Neural cell (in vitro differentiated cells): ENCODE data around the gene KDELR1. TPM values are rescaled to one million over a fixed set of nuclear protein-coding genes. Genes with fewer than 3 reads are reported as not detected.

Experiments
- H2AFZ ChIP-seq: fragments of 200-600, 300-800 bp; sonication (generic), shearing (Covaris generic); 2 replicates; pipeline ENCODE4 v1.6.0; 2014; ENCODE audit warnings: low read depth, mild to moderate bottlenecking, antibody characterized with exemption, low read length, moderate library complexity
- H3F3A ChIP-seq: fragments of 200-600 bp; shearing (Covaris generic); 2 replicates; pipeline ENCODE4 v1.6.1; 2016; ENCODE audit warnings: mild to moderate bottlenecking, moderate library complexity, mixed read lengths, antibody characterized with exemption, low read length; ENCODE audit not compliant: insufficient read depth, poor library complexity, severe bottlenecking
- H3K27ac ChIP-seq: fragments of 200-600, 300-800 bp; sonication (generic), shearing (Covaris generic); 2 replicates; pipeline ENCODE4 v1.5.1; 2014; ENCODE audit warnings: mild to moderate bottlenecking, low read length, moderate library complexity
- H3K27me3 ChIP-seq: fragments of 300-800, 200-600 bp; sonication (generic), shearing (Covaris generic); 2 replicates; pipeline ENCODE4 v1.6.0; 2014; ENCODE audit warnings: mild to moderate bottlenecking, low read depth, low read length, moderate library complexity; ENCODE audit not compliant: insufficient read depth
- H3K36me3 ChIP-seq: fragments of 300-800, 200-600 bp; sonication (generic), shearing (Covaris generic); 2 replicates; pipeline ENCODE4 v1.5.1; 2014; ENCODE audit warnings: mild to moderate bottlenecking, antibody characterized with exemption, low read length, moderate library complexity; ENCODE audit not compliant: insufficient read depth
- H3K4me2 ChIP-seq: fragments of 300-800, 200-600 bp; sonication (generic), shearing (Covaris generic); 2 replicates; pipeline ENCODE4 v1.6.0; 2014; ENCODE audit warnings: mild to moderate bottlenecking, low read length
- H3K4me3 ChIP-seq: fragments of 300-800, 200-600 bp; sonication (generic), shearing (Covaris generic); 2 replicates; pipeline ENCODE4 v1.5.1; 2014; ENCODE audit warnings: mild to moderate bottlenecking, low read length, moderate library complexity
- H3K79me2 ChIP-seq: fragments of 200-600 bp; shearing (Covaris generic); replicated peaks from 2 replicates; pipeline ENCODE4 v1.6.0; 2014; ENCODE audit warnings: mild to moderate bottlenecking, low read length, moderate library complexity; ENCODE audit not compliant: insufficient read depth
- H3K9ac ChIP-seq: fragments of 300-800, 200-600 bp; sonication (generic), shearing (Covaris generic); 2 replicates; pipeline ENCODE4 v1.6.1; 2016; ENCODE audit warnings: mild to moderate bottlenecking, low read length, mixed read lengths
- H3K9me2 ChIP-seq: fragments of 200-600 bp; shearing (Covaris generic); 2 replicates; pipeline ENCODE4 v1.6.1; 2016; ENCODE audit warnings: mild to moderate bottlenecking, low read length, mixed read lengths; ENCODE audit not compliant: insufficient read depth
- H3K9me3 ChIP-seq: fragments of 200-600, 300-800 bp; sonication (generic), shearing (Covaris generic); 2 replicates; pipeline ENCODE4 v1.6.1; 2016; ENCODE audit warnings: mild to moderate bottlenecking, mixed run types, low read length, moderate library complexity, mixed read lengths
- H4K20me1 ChIP-seq: fragments of 200-600 bp; shearing (Covaris generic); 2 replicates; pipeline ENCODE4 v1.6.1; 2016; ENCODE audit warnings: mild to moderate bottlenecking, mixed run types; ENCODE audit not compliant: insufficient read depth
- CTCF ChIP-seq: fragments of 450-650 bp; IDR thresholded peaks from 2 replicates; pipeline ENCODE4 v1.5.1; 2014; ENCODE audit warnings: antibody characterized with exemption, mild to moderate bottlenecking, moderate library complexity; ENCODE audit not compliant: poor library complexity, severe bottlenecking
- EP300 ChIP-seq: fragments of 450-650 bp; conservative IDR thresholded peaks from 2 replicates; pipeline ENCODE4 v1.6.1; 2014; ENCODE audit warnings: antibody characterized with exemption, mild to moderate bottlenecking, moderate library complexity; ENCODE audit not compliant: poor library complexity, severe bottlenecking
- EZH2 ChIP-seq: fragments of 200-600, 300-800 bp; shearing (Covaris generic), sonication (generic); IDR thresholded peaks from 2 replicates; pipeline ENCODE4 v1.6.1; 2014; ENCODE audit warnings: antibody characterized with exemption, low read length, borderline replicate concordance, mild to moderate bottlenecking; ENCODE audit not compliant: insufficient read depth, poor library complexity, severe bottlenecking
- MXI1 ChIP-seq: fragments of 450-650 bp; conservative IDR thresholded peaks from 2 replicates; pipeline ENCODE4 v1.6.1; 2014; ENCODE audit warnings: antibody characterized with exemption, mild to moderate bottlenecking; ENCODE audit not compliant: poor library complexity, severe bottlenecking
- POLR2AphosphoS5 ChIP-seq: IDR thresholded peaks from 2 replicates; pipeline ENCODE4 v1.6.1; 2012
- RAD21 ChIP-seq: fragments of 450-650 bp; conservative IDR thresholded peaks from 2 replicates; pipeline ENCODE4 v1.6.1; 2014; ENCODE audit warnings: antibody characterized with exemption, mild to moderate bottlenecking, moderate library complexity
- SMC3 ChIP-seq: fragments of 450-650 bp; conservative IDR thresholded peaks from 2 replicates; pipeline ENCODE4 v1.6.1; 2014; ENCODE audit warnings: antibody characterized with exemption, mild to moderate bottlenecking, moderate library complexity; ENCODE audit not compliant: poor library complexity
- TAF1 ChIP-seq: IDR thresholded peaks from 2 replicates; pipeline ENCODE4 v1.6.1; 2012; ENCODE audit warnings: low read depth
- polyA plus RNA-seq: library from polyadenylated mRNA; depleted of rRNA; stranded (reverse); fragments of >200 nt; gene quantifications from 2 replicates; pipeline ENCODE4 v1.2.3, GENCODE V29; 2014
- TF ChIP-seq, protein P1 (sequence below): IDR thresholded peaks from 2 replicates; pipeline ENCODE4 v1.6.1; 2012; ENCODE audit warnings: borderline replicate concordance

The KDELR1 gene
- polyA plus RNA-seq, 1 donor from 2014 or later = 46.9 TPM

GRCh38 chr19:48397263-48398101 is 6.1 kb upstream of the KDELR1 start:
- Histone ChIP-seq H3K4me3 (peak overlapping the region; percentile 94), H2AFZ (no peak overlapping the region), H3K4me2 (no peak overlapping the region), H3K9me3 (no peaks in the 10 kb centered on the region), H4K20me1 (no peaks in the 10 kb centered on the region), H3K27ac (no peak overlapping the region), H3K79me2 (peaks cover 4% of the 10 kb centered on the region), H3K9ac (no peak overlapping the region), H3F3A (no peaks in the 10 kb centered on the region), H3K27me3 (peaks cover 24% of the 10 kb centered on the region), H3K36me3 (no peaks in the 10 kb centered on the region), H3K9me2 (no peaks in the 10 kb centered on the region)
- TF ChIP-seq EZH2 (no peak), RAD21 (no peak), EP300 (no peak), CTCF (no peak), POLR2AphosphoS5 (no peak), SMC3 (no peak), MXI1 (no peak), TAF1 (no peak)
- TF ChIP-seq, protein P1, sequence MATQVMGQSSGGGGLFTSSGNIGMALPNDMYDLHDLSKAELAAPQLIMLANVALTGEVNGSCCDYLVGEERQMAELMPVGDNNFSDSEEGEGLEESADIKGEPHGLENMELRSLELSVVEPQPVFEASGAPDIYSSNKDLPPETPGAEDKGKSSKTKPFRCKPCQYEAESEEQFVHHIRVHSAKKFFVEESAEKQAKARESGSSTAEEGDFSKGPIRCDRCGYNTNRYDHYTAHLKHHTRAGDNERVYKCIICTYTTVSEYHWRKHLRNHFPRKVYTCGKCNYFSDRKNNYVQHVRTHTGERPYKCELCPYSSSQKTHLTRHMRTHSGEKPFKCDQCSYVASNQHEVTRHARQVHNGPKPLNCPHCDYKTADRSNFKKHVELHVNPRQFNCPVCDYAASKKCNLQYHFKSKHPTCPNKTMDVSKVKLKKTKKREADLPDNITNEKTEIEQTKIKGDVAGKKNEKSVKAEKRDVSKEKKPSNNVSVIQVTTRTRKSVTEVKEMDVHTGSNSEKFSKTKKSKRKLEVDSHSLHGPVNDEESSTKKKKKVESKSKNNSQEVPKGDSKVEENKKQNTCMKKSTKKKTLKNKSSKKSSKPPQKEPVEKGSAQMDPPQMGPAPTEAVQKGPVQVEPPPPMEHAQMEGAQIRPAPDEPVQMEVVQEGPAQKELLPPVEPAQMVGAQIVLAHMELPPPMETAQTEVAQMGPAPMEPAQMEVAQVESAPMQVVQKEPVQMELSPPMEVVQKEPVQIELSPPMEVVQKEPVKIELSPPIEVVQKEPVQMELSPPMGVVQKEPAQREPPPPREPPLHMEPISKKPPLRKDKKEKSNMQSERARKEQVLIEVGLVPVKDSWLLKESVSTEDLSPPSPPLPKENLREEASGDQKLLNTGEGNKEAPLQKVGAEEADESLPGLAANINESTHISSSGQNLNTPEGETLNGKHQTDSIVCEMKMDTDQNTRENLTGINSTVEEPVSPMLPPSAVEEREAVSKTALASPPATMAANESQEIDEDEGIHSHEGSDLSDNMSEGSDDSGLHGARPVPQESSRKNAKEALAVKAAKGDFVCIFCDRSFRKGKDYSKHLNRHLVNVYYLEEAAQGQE = no peak

DNA sequence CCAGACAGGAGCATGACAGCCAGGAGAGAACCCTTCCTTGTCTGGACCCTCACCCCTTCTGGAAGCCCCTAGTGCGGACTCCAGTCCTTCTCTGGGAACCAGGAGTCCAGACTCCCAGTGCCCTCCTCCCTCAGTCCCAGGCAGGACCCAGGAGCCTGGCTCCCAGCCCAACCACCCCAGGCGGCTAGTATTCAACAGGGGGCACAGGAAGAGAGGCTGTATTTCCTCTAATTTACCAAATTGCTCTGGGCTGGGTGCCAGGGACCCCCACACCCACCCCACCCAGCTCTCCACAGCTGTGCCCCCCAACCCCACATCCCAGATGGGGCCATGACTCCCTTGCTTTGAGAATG is 5.4 kb upstream of the KDELR1 start:
- Histone ChIP-seq H3K4me3 (peak overlapping the region; percentile 94), H3K27me3 (peaks cover 24% of the 10 kb centered on the region), H3K4me2 (no peak overlapping the region), H3K9me2 (no peaks in the 10 kb centered on the region), H3K79me2 (peaks cover 4% of the 10 kb centered on the region), H3K9ac (peak overlapping the region; percentile 95), H3K36me3 (no peaks in the 10 kb centered on the region), H2AFZ (no peak overlapping the region), H3K9me3 (no peaks in the 10 kb centered on the region), H3K27ac (no peak overlapping the region), H3F3A (no peaks in the 10 kb centered on the region), H4K20me1 (no peaks in the 10 kb centered on the region)
- TF ChIP-seq POLR2AphosphoS5 (no peak), MXI1 (no peak), SMC3 (no peak), EZH2 (no peak), TAF1 (no peak), EP300 (no peak), CTCF (no peak)
- TF ChIP-seq, protein P1 = no peak
